ENCODE measurements around the gene RASA1.

- TF ChIP-seq CTCF (IDR thresholded peaks at IDR 0.05), result no peak
- TF ChIP-seq POLR2A (IDR thresholded peaks at IDR 0.05), result no peak
These were observed 135.7 kb downstream of the RASA1 start for GRCh38 chr5:87403409-87403808.
